ENCODE results near the gene PRR7.
"Not testable (repeated sequence)": the region's sequence is repeated elsewhere in the genome, so short reads cannot be mapped to it uniquely, and the experiment has no call there.

The PRR7 gene, protein sequence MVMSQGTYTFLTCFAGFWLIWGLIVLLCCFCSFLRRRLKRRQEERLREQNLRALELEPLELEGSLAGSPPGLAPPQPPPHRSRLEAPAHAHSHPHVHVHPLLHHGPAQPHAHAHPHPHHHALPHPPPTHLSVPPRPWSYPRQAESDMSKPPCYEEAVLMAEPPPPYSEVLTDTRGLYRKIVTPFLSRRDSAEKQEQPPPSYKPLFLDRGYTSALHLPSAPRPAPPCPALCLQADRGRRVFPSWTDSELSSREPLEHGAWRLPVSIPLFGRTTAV

DNA sequence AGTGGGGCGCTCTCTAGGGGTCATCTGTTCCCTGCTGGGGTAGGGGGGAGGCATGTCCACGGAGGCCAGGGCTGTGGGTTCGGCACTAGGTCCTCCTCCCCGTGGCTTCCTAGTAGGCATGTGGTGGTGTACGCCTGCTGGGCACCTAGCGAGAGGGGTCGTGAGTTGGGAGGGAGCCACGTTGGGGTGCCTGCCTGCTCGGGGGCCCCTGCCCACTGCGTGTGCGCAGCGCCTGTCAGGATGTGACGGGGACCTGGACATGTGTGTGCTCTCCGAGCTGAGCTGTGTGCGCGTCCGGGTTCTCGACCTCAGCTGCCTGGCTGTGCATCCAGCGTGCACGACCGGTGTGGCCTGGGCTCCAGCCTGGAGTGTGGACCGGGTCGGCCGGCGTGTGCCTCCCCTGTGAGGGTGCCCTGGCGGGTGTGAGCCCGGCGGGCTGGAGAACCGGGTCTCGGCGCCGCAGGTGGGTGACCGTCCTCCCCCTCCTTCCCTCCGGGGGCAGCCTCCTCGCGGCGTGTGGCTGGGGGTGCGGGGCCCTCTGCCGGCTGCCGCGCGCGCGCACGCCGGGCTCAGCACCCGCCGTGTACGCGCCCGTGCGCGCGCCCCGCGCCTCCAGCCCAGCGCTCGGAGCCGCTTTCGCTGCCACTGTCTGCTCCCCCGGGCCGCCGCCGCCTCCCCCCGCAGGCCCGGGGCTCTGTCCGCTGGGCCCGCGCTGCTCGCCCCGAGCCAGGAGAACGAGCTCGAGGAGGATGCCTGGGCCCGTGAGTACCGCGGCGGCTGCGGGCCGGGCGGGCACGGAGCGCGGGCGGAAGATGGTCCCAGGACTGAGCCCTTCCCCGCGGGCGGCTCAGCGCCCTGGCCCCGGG lies at the start of gene PRR7:
Gene PRR7 (plus strand): TSS at position 615 of the 866 bp plus-strand sequence. CDS start 8,254 bp downstream, outside the sequence.
- peak; percentile 72 for DNase-seq

DNA sequence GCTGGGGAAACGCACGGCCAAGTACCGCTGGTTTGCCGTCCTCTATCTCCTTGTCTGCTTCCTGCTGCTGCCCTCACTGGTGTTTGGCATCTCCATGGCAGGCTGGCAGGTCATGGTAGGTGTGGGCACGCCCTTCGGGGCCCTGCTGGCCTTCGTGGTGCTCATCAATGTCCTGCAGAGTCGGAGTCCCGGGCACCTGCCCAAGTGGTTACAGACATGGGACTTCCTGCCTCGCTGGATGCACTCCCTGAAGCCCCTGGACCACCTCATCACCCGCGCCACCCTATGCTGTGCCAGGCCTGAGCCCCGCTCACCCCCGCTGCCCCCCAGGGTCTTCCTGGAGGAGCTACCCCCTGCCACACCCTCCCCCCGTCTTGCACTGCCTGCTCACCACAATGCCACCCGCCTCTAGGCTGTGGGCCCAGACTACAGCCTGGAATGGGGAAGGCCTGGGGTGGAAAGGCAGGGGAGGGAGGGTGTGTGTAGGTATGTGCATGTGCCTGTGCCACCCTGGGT lies 48.7 kb upstream of the PRR7 start:
- DNase-seq: no peak

DNA sequence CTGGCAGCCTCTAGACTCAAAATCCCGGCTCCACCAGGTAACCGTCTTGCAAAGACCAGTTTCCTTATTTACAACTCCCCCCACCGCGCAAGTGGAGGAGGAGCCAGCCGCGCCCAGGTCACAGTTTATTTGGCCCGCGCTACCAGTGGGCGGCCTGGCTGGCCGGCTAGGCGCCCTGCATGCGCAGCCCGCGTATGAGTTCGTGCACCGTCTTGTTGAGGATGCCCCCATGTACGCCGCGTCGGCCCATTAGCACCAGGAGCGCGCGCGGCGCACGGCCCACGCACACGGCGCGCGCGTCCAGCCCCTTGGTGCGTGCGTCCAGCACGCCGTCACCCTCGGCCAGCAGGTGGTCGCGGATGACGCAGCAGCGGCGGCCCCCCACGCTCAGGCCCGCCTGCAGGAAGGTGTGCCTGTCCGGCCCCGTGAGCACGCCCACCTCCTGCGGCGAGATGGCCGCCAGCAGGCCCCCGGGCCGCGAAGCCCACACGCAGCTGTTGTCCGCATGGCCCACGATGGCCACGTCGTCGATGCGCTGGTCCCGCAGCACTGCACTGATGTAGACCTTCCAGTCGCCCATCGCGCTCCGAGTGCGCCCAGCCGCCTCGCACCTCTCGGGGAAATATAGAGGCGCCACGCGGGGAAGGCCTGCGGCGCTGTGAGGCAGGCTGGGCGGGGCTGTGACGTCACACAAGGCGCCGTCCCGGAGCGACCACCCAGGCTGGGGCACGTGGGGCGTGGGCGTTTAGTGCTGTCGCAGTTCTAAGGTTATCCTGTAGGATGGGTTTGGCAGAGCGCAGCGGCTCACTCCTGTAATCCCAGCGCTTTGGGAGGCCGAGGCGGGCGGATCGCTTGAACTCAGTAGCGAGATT lies 46.4 kb upstream of the PRR7 start, which contains the start of gene PFN3:
Gene PFN3 (minus strand): TSS at position 665 of the 872 bp plus-strand sequence. CDS start 85 bp downstream, at position 580.
- DNase-seq: peak; percentile 65

DNA sequence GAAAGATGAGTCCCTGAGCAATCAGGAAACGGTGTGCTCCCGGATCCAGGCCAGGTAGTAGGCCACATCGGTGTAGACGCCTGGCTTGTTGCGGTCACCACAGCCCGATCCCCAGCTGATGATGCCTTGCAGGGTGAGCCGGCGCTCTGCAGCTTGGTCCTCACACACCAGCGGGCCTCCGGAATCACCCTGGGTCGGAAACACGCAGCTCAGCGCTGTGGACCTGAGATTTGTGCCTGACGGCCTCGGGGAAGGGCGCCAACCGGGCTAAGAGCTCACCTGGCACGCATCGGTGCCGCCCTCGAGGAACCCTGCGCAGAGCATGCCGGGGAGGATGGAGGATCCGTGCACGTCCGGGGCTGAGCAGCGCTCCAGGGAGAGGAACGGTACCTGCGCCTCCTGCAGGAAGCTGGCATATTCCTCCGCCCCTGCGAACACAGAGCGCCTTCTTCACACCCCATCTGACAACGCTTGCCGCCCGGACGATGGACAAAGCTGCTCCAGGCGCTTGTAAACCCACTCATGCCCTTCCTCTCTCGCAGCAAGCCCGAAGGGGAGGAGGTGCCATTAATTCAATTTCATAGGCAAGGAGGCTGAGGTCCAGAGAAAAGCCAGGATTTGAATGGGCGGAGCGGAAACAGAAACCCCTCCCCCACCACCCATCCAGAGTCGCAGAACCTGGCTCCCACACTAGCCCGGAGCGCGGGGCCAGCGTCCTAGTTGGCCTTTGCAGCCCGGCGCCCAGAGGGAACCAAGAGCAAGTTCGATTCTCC lies 44.2 kb upstream of the PRR7 start:
- peak; percentile 61 for DNase-seq

DNA sequence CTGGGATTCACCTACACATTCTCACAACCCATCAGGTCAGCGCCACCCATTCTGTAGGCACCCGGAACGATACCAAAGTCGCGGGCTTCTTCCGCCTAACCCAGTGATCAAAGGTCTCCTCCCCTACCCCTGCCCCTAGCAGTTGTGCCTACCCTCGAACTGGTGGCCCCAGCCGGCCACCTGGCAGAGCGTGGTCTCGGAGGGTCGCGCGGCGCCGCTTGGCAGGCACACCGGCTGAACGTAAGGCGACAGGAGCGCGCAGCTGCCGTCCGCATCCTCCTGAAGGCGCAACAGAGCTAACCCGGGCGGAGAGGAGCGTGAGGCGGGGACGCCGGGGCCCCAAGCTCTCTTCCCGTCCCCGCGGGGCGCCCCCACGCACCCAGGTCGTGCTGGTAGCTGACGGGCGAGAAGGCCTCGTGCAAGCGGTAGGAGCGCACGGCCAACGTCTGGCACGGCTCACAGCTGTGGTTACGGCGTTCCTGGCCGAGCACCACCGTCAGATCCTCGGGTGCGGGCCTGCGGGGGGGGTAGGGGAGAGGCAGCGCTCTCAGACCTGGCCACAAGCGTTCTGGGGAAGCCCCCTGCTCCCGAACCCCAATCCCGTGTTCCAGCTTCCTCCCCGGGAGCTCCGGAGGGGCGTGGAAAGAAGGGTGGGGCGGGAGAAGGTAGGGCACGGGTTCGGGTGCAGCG lies 43.4 kb upstream of the PRR7 start:
- no peak for DNase-seq

DNA sequence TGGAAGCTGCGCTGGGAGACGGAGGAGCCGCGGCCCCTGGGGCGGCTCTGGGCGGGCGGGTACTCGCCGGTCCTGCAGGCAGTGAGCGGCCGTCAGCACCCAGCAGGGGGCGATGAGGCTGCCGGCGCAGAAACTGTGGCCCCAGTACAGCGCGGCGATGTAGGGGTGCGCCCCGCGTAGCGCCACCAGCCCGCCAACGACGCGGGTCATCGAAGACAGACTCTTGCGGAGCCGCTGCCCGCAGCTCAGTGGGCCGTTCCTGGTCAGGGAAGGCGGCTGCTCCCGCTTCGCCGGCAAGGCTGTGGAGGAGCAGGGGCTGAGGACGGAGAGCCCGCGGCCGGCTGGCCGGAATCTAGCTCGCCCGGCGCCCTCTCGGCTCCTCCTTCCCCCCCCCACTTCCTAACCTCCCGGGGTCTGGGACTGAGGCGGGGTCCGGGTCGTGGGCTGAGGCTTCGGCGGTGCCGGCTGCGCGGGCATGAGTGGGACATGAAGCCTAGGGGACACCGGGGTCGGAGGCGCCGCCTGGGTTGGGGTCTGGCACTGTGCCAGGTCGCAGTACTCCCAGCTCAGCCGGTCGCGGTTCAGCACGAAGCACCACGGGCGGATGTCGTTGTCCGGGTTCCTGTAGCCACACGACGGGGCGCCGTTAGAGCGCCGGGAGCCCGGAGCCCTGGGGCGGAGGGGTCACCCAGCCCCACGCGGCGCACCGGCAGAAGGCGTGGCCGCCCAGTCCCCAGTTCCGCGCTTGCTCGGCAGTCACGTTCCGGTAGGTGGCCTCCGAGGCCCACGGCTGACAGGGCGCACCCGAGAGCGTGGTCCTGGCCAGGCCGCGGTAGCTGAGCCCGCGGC lies 42.6 kb upstream of the PRR7 start:
- peak; percentile 81 for DNase-seq

DNA sequence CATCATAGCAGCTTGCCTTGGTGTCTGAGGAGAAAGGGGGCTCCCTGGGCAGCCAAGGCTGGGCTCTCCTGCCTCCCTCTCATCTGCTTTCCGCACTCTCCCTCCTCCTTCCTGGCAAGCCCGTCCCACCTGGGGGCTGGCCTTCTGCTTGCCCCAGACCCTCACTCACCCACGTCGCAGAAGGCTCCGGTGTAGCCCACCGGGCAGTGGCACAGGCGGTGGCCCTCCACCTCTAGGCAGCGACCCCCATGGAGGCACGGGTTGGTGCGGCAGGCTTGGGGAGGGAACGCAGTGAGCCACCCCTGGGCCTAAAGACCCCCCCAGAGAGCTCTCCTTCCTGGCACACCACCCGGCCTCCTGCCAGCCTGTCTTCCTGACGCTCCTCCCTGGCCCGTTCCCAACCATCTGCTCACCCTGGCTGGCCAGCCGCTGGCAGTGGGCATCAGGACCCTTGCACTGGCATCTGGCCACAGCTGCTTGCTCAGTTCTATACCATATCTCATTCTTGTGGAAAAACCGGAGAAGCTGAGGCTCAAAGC lies 41.9 kb upstream of the PRR7 start:
- no peak for DNase-seq

DNA sequence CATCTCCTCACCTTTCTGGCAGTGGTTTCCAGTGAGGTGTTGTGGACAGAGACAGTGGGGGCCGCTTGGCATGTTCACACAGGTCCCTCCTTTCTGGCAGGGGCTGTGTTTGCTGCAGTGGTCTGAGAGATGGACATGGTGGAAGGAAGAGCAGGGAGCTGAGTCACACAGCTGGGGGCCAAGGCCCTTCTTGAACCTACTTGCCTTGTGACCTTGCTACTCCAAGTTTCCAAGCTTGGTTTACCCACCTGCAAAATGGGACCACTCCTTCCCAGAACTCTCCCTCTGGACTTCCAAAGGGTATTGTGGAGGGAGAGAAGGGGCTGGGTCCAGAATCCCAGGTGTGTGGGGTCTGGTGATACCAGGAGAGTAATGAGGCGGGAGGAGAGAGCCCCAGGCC lies 41.3 kb upstream of the PRR7 start:
- no peak for DNase-seq

DNA sequence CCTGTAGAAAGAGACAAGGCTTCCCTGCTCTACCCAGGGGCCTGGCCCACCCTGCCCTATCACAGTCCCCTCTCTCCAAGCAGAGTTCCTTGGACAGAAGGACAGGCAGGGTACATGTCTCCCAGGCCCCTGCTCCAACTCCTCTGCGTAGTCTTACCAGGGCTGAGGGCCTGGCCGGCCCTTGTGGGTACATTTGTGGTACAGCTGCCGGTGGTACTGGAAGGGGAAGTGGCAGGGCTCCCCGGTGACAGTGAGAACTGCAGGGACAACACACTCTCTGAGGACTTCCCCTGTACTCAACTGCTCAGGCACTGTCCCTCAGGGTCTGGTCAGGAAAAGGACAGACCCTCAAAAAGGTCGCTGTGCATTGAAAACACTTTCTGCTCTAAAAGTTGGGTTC lies 40.8 kb upstream of the PRR7 start:
- no peak for DNase-seq

DNA sequence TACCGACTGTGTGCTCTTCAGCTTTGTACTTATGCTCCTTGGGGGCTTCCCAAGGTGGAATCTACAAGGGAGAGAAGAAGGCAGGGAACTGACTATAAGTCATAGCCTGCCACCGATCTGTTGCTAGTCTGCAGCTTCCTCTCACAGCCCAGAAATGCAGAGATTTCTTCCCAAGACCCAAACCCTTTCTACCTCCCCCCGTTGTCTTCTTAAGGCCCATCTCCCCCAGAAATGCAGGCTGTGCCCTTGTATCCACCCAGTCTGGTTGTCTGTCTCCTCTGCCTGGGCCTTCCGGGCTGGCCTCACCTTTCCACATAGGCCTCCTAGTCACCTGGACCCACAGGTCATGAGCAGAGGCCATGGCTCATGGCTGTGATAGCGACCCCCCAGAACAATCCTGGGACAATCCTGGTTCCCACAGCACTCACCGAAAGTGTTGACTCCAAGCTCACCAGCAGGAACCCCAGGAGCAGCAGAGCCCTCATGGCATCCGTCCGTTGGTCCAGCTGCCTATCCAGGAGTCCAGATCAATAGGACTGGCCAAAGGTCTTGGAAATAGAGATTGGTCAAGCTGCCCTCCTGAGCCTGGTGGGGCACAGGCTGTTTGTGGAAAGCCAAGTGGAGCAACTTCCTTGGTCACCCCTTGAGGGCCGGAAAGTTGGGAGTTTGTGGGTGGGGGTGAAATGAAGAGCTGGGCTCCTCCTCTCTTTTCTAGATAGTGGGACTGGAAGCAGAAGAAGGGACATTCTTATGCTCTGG lies 37.4 kb upstream of the PRR7 start, which contains the start of gene F12:
Gene F12 (minus strand): TSS at position 522 of the 759 bp plus-strand sequence. CDS start 37 bp downstream, at position 485.
- DNase-seq: no peak

DNA sequence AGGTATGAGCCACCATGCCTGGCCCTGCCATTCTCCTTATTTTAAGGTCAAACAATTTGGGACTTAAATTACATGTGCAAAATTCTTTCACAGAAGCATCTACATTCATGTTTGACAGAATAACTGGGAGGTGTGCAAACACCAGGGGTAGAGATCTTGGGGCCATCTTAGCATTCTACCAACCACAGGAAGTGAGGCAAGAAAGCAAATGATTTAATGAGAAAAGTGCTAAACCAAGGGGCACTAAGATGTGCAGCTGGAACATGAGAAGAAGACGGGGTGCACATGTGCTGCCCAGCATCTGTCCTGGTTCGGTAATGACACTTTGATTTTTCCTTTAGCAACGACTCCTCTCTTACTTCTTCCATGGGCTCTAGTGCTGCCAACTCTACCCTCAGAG lies 36.0 kb upstream of the PRR7 start:
- no peak for DNase-seq

DNA sequence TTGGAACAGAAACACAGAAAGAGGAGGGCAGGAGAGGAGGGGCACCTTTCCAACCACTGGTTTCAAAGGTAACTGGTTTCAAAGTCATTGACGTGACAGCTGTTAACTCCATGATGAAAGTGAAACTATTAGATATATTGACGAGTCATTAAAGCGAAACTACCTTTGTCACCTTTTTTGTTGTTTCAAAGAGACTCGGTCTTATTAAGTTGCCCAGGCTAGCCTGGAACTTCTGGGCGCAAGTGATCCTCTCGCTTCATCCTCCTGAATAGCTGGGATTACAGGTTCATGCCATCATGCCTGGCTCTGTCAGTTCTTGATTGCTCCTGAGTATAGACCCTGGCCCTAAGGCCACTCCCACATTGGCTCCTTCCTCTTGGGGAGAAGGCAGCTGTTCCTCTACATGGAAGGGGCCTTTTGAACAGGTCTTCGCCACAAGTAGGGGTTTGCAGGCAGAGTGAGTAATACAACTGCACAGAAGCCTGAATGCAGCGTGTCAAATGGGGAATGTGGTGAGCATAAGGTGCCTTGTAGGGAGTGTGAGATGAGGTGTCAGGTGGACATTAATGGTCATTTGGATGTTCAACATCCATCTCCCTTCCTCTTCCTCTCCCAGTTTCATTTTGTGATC lies 33.9 kb upstream of the PRR7 start:
- no peak for DNase-seq

DNA sequence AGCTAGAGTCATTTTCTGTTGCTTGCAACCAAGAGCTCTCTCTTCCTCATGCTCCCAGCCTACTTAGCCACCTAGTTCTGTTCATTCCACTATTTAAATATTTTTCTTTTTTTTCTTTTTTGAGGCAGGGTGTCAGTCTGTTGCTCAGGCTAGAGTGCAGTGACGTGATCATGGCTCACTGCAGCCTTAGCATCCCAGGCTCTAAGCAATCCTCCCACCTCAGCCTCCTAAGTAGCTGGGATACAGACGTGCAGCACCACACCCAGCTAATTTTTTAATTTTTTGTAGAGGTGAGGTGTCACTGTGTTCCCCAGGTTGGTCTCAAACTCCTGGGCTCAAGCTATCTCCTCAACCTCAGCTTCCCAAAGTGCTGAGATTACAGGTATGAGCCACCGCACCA lies 32.1 kb upstream of the PRR7 start:
- DNase-seq: no peak

DNA sequence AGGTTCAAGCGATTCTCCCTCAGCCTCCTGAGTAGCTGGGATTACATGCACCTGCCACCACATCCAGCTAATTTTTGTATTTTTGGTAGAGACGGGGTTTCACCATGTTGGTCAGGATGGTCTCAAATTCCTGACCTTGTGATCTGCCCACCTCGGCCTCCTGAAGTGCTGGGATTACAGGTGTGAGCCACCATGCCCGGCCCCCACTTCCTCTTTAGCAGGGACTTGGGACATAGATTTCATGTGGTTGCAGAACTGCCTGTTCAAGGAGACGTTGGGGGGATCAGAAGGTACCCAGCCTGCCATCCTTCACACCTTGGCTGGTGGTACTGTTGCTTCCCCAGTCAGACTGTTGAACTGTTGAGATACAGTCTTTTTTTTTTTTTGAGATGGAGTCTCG lies 29.5 kb upstream of the PRR7 start:
- not testable (repeated sequence) for DNase-seq

DNA sequence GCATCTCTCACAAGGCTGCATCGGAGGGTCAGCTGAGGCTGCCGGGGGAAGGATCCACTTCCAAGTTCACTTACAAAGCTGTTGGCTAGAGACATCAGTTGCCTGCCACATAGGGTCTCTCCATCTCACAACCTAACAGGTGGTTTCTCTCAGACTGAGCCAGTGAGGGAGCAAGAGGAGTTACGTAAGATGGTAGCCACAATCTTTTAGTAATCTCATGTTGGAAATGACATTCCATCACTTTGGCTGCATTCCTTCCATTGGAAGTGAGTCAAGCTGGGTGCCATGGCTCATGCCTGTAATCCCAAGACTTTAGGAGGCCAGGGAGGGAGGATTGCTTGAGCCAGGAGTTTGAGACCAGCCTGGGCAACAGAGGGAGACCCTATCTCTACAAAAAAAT lies 27.6 kb upstream of the PRR7 start:
- DNase-seq: no peak

DNA sequence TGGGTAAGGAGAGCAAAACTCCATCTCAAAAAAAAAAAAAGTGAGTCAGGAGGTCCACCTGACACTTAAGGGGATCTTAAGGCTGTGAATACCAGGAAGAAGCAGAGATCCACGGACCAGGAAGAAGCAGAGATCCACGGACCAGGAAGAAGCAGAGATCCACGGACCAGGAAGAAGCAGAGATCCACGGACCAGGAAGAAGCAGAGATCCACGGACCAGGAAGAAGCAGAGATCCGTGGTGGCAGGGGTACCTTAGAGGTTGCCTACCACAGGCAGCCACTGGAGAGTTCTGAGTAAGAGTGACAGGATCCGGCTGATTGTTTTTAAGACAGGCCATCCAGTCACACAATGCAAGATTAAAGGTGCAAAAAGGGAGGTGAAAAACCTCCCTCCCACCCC lies 26.1 kb upstream of the PRR7 start:
- DNase-seq: not testable (repeated sequence)

DNA sequence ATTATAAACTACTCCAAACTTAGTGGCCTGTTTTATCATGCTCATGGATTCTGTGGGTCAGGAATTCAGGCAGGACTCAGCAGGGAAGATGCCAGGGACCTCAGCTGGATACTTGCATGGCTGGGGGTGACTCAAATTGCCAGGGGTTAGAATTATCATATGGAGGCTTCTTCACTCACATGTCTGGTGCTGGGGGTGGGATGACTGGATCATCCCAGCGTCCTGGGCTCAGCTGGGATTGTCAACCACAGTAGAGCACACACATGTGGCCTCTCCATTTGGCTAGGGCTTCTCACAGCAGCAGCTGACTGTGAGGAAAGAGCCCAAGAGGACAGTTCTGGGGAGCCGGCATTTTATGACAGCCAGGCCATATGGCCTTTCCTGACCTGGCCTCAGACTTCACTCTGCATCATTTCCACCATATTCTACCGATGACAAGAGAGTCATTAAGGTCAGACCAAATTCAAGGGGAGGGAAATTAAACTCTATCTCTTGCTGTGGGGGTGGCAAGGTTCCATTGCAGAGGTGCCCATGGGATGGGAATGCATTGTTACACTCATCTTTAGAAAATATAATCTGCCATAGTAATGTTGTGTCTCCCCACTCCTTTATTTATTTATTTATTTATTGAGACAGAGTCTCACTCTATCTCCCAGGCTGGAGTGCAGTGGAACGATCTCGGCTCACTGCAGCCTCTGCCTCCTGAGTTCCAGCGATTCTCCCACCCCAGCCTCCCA lies 25.4 kb upstream of the PRR7 start:
- DNase-seq: no peak

DNA sequence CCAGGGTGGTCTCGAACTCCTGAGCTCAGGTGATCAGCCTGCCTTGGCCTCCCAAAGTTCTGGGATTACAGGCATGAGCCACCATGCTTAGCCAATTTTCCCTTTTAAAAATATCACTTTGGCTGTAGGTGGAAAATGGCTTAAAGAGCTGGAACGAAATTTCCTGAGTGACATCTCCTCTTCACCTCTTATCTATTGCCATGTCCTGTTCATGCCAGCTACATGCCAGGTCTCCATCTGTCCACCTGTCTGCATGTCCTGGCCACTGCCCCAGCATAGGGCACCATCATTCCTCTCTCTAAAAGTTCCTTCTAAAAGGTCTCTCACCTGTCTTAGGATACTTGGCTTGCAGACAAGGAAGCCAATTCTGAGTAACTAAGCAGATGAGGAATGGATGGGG lies 22.9 kb upstream of the PRR7 start:
- no peak for DNase-seq
